Measurements from ENCODE around the gene LMF1.

LMF1 gene

GRCh38 chr16:984736-985636 is 14.2 kb upstream of the LMF1 start:
- no peak for DNase-seq

GRCh38 chr16:984121-984694 is 13.4 kb upstream of the LMF1 start:
- DNase-seq = no peak

DNA sequence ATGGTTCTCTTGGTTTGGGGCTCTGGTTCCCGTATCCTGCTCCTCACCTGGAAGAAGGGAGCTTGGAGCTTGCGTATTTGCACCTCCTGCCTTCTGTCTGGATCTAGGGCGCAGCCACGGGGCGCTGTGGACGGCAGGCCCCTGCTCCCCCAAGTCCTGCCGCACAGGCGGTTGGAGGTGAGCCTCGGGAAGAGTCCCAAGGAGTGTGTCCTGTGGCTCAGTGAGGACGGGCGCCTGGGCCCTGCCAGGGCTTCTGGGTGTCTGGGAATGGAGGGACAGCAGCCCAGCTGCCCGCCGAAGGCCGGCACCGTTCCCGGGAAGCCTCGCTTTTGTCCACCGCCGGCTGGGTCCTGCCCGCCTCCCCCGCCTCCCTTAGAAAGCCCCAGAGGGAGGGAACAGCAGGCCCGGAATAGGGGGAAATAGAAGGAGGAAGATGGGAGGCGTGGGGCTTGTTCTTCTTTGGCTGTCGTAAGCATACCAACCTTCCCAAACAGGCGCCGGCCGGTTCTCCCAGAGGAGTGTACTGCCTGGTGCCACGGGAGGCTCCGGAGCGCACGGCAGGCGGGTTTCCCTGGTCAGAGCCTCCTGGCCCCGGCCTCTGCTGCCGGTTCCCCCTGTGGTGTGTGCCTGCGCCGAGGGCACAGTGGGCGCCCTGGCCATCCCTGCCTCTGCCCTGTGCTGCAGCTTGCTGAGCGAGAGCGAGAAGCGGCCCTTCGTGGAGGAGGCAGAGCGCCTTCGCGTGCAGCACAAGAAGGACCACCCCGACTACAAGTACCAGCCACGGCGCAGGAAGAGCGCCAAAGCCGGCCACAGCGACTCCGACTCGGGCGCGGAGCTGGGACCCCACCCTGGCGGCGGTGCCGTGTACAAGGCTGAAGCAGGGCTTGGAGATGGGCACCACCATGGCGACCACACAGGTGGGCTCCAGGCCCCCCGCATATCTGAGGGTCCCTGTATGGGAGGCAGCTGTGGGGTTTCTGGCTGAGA is 12.6 kb upstream of the LMF1 start:
- DNase-seq = no peak

- DNase-seq = no peak
Observed at GRCh38 chr16:982145-983043, 11.6 kb upstream of the LMF1 start.

DNA sequence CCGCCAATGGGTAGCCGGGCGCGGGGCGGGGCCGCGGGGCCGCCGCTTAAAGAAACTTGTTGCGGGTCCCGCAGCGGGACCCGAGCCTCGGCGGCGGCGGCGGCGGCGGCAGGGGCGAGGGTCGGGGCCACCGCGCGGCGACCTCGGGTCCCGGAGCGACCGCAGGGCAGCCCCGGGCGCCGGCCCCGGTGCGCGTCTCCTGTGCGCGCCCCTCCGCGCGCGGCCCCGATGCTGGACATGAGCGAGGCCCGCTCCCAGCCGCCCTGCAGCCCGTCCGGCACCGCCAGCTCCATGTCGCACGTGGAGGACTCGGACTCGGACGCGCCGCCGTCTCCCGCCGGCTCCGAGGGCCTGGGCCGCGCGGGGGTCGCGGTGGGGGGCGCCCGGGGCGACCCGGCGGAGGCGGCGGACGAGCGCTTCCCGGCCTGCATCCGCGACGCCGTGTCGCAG is 10.9 kb upstream of the LMF1 start, which contains the start of gene SOX8:
Gene SOX8 (plus strand): TSS at position 76 of the 450 bp plus-strand sequence. CDS start 153 bp downstream, at position 229.
- no peak for DNase-seq

GRCh38 chr16:980595-980854 is 9.7 kb upstream of the LMF1 start:
- no peak for DNase-seq

DNA sequence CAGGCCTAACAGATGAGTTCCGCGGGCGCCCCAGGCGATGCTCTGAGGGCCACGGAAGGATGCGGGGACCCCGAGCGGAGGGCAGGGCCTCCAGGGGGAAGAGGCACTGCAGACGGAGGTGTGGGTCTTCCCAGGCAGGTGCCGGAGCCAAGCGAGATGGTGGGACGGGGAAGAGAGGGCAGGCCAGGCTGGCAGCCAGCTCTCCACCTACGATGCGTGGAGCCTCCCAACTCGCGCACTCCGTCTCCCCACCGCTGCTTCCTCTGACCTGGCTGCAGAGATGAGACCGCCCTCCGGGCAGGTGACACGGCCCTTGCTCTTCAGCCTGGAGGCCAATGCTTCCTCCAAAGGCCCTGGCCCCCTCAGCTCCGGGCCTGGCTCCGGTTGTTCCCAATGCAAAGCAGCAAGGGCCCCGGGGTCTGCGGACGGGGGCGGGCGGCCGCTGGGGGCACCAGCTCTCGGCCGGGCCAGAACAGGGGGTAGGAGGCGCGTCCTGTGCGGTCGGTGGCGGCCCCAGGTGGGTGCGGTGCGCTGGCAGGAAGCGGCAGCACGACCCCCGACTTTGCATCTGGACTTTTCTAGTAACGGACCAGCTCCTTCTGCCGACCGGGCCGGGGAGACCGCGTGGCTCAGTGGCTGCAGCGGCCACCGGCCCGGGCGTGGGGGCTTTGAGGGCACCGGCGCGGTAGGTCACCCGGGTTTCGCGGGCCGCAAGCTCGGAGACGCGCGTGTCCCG is 9.2 kb upstream of the LMF1 start:
- DNase-seq = no peak

DNA sequence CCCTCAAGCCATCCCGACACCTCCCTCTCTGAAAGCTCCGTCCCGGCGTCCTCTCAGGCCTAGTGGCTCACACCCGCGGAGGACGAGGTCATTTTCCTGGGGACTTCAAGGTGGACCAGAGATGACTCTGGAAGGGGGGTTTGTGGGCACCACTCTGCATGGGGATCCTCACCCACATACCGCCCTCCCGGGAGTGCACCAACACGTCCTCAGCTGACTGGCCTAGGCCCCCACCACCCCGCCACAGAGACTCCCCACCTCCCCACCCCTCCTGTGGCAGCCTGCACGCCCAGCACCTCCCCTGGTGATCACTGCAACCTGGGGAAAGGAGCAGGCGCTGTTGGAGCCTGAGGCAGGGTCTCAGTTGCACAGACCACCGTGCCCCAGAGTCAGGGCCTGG is 8.4 kb upstream of the LMF1 start:
- DNase-seq = no peak

DNA sequence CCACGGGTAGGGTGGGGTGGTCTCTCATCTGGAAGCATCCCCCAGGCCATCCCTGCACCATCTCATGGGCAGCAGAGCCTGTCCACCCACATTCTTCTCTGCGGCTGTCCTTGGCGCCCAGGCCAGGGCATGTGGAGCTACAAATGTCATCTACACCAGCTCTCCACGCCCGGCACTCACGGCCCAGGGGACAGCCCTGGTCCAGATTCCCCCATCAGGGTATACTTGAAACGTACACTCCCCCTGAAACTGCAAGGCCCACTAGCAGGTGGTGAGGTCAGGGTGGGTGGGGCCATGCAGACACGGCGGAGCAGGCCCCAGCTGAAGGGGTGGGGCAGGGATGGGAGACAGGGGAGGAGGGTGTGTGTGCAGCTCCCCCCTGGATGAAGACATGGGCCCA is 7.6 kb upstream of the LMF1 start:
- DNase-seq = no peak

DNA sequence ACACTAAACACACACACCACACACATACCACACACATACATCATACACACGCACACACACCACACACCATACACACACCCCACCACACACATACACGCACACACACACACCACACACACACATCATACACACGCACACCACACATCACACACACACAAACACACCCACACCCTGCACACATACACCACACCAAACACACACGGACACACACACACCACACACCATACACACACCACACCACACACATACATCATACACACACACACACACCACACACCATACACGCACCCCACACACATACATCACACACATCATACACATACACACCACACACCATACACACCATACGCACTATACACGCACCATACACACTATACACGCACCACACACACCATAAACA is 7.1 kb upstream of the LMF1 start:
- no peak for DNase-seq

DNA sequence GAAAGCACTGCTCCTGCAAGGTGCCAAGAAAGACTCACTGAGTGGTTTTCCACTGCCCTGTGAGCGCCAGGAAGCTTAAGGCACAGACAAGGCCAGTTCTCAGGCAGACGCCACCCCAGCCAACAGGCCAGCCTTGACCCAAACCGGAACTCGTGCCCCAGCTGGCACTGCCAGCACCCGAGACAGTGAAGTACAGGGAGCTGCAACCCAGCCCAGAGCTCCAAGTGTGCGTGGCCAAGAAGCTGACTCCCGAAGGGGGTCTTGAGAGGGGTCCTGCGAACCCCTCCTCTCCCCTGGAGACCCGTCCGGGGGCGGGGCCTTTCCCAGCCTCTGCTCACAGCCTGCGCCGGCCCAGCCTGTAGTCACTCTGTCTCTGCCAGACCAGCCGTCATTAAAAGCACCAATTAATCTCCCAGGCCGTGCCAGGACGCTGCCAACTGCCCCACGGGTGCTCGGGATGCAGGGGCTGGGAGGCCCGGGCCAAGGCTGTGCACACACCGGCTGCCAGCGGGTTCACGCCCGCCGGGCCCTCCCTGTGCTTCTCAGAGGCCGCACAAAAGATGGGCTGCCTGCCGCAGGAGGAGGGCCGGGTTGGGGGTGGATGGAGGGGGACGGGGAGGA is 6.4 kb upstream of the LMF1 start:
- DNase-seq = no peak

GRCh38 chr16:976389-976931 is 5.7 kb upstream of the LMF1 start:
- no peak for DNase-seq

DNA sequence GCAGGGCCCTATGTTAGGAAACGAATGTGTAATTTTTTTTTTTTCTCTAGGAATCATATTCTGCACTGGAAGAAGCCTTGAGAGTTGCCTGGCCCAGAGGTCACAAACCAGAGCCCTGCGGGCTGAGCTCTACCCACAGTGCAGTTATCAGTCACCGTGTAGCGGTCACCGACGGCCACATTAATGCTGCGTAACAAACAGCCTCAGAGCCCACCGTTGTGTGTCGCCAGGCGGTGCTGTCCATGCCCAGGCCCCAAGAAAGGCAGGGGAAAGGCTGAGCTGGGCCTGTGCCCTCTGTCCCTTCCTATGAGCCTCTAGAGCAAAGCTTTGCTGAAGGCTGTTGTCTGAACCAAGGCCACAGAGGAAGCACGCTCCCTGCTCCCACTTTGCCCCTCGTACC is 4.5 kb upstream of the LMF1 start:
- no peak for DNase-seq

GRCh38 chr16:974611-975261 is 4.0 kb upstream of the LMF1 start:
- DNase-seq = no peak

GRCh38 chr16:974001-974601 is 3.3 kb upstream of the LMF1 start:
- no peak for DNase-seq

- DNase-seq = no peak
Observed at GRCh38 chr16:973366-973765, 2.6 kb upstream of the LMF1 start.

DNA sequence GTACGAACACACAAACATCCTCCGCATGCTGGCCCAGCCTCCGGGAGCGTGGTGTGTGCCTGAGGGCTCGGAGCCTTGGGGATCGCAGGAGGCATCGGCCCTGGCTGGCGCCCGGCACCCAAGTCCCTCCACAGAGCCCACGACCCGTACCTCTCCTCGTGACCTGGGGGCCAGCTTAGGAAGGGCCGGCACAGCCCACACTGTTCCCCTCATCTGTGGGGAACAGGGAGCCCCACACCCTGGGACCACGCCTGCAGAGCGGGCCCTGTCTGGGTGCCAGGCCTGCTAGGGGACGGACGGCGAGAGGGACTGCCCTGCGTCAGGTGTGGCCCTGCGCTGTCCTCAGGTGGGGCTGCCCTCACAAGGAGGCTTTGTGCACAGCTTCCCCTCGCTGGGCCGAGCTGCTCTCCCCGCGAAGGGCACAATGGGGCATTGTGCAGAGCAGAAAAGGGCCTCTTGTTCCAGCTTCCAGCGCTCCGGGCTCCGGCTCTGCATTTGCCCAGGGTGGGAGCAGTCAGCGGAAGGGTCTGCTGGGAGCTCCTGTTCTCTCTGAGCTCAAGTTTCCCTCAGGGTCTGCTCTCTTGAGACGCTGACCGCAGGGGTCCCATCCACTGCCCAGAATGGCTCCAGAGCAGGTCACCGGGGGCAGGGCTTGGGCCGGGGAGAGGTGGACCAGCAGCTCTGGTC is 1.7 kb upstream of the LMF1 start:
- no peak for DNase-seq

- DNase-seq = no peak
Observed at GRCh38 chr16:971981-972315, 1.2 kb upstream of the LMF1 start.

- no peak for DNase-seq
Observed at GRCh38 chr16:971582-971905, 760 bp upstream of the LMF1 start.

DNA sequence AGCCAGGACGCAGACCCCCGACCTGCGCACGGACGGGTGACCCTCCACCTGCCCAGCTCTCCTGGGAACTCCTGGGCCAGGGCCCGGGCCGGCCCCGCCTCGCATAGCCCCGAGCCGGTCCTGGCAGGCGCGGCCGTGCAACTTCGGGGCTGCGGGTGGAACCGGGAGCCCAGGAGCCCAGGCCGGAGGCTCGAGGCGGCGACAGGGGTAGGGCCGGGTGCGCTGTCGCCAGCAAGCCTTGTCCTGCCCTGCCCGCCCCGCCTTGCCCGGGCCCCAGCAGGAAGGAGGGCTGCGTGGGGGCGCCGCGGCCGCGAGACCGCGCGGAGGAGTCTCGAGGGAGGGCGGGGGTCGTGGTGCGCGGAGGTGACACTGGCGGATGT is 408 bp downstream of the LMF1 start:
- DNase-seq = no peak
